ENCODE results near the gene TMPRSS7.

Gene TMPRSS7

DNA sequence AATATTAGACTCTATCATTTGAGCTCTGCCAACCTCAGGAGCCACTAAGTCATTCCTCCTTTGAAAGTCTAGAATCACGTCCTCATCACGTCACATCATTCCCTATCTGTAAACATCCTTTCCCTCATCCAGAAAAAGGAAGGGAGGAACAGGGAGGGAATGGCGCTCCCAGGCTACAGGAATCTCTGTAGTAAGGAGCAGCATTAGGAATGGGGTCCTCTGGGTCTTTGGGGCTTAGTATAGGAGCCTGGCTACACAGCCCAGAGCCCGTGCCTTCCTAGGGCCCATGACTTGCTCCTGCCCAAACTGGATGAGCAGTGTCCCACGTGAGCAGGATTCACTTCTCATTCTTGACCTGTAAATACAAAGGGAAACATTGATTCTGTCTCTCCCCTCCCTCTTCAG, 34.2 kb upstream of the TMPRSS7 start:
- TF ChIP-seq, protein P1, sequence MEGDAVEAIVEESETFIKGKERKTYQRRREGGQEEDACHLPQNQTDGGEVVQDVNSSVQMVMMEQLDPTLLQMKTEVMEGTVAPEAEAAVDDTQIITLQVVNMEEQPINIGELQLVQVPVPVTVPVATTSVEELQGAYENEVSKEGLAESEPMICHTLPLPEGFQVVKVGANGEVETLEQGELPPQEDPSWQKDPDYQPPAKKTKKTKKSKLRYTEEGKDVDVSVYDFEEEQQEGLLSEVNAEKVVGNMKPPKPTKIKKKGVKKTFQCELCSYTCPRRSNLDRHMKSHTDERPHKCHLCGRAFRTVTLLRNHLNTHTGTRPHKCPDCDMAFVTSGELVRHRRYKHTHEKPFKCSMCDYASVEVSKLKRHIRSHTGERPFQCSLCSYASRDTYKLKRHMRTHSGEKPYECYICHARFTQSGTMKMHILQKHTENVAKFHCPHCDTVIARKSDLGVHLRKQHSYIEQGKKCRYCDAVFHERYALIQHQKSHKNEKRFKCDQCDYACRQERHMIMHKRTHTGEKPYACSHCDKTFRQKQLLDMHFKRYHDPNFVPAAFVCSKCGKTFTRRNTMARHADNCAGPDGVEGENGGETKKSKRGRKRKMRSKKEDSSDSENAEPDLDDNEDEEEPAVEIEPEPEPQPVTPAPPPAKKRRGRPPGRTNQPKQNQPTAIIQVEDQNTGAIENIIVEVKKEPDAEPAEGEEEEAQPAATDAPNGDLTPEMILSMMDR (conservative IDR thresholded peaks at IDR 0.05) = no peak
- no peak overlapping the region for H3K27ac ChIP-seq

DNA sequence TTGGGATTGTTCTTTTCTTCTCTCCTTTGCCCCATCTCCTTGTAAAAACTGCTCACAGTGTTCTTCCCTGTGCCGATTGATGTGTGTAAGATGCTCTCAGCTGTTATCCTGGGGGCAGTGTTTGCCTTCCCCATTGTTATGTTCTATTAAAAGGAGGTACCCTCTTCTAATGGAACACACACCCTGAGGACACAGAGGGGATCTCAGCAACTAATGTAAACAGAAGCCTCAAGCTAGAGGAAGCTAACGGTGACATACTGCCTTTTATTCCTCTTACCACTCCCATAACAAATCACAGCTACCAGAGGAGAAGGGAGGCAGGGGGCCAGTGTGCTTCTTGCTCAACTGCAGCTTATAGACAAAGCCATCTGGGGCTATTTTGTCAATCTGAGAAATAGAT, 33.6 kb upstream of the TMPRSS7 start:
- TF ChIP-seq, protein P1 (conservative IDR thresholded peaks at IDR 0.05) = no peak
- no peak overlapping the region for H3K27ac ChIP-seq

DNA sequence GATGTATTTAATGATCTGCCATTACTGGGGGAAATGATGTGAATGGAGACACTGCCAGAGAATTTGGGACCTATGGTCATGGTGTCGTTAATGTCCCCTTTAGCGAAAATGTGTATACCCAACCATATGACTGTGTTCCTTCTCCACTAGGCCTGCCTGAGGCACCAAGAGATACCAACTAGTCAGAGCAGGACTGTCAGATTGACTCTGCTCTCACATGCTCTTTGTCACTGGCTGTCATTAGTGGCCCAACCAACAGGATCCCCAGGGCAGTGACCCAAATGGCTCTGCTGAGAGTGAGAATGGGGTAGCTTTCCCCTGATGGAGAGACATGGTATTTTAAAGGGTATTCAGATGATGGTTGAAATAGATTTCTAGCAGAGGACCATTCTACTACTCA, 33.0 kb upstream of the TMPRSS7 start:
- TF ChIP-seq, protein P1 (conservative IDR thresholded peaks at IDR 0.05) = no peak

DNA sequence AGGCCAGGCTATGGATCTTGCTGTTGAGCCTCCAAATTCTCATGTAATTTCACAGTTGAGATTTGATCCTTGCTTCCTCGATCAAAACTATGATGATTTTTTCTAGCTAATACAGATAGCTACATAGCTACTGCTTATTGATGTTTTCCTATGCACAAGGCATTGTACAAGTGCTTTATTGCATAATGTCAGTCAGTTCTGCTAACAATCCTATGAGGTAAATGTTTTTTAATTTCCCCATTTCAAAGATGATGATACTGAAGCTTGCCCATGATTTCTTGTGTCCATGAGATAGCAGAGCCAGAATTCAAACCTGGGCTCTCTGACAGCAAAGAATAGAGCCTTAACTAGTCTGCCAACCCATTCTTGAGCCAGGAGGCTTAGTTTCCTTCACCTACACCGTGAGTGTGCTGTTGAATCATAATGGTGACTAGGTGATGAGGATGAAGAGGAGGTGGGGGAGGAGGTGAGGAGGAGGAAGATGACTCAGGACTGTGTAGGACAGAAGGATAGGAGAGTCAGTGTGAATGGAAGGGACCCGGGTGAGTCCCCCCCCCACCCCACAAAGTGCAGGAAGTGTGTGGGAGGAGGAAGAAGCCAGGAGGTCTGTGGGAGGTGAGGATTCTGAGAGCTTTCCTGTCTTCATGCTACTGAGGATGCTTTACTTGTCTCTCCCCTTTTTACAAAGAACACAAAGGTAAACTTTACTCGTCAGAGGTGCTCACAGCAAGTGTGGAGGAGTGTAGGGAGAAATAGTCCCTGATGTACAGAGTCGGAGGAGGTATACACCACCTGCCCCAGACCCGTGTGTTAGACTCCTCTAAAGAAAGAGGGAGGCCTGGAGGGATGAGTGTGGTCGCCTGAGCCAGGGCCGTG, 32.2 kb upstream of the TMPRSS7 start:
- no peak overlapping the region for H3K27ac ChIP-seq
- TF ChIP-seq, protein P1 (conservative IDR thresholded peaks at IDR 0.05) = no peak

More for the DNA sequence above, 33.0 kb upstream of the TMPRSS7 start:
- no peak overlapping the region for H3K27ac ChIP-seq

DNA sequence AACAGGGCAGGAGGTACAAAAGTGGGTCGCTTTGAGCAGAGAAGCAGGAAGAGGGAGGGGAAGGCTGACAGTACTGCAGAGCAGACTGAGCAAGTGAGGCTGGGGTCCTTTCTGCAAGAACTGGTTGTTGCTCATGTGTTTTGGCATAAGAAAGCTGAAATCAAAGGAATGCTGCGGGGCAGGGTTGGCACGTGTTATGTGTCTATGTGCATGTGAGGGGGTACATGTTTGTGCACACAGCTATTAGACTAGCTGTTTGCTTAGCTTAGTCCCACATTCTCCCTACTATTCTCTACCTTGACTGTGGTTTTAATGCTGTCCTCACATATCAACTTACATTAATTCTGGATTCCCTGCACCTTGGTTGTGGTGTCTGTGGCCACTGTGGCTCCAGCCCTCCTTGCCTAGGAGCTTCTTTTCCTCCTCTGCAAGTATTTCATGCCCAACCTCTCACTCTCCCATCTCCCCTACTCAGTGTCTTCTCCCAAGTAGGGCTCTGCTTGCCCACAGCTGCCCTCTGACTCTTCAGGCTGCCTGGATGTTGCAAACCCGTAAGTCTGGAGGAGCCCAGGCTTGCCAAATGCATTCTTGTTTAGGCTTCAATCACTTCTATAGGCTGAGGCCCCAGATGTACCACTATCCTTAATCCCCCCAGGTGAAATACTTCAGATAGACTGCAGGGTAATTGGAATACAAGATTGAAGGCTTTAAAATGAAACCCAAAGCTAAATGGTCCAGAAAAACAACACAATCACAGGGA, 31.0 kb upstream of the TMPRSS7 start:
- TF ChIP-seq, protein P1 (conservative IDR thresholded peaks at IDR 0.05) = no peak
- H3K27ac ChIP-seq = no peak overlapping the region

DNA sequence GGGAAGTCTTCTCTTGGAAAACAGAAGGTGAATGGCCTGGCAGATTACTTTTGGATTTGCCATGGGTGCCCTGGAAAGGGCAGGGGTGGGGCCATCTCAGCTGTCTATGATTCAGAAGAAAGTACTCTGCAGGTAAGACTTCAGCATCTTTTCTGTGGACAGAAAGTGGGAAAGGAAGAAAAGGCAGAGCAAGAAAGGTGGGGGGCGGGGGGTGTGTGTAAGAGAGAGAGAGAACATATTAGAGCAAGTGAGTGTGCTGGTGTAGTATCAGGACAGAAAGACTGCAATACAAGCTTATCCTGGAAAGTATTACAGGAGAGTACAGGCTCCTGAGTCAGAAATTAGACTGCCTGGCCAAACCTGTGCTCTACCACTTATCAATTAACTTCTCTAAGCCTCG, 30.3 kb upstream of the TMPRSS7 start:
- H3K27ac ChIP-seq = no peak overlapping the region
- TF ChIP-seq, protein P1 (conservative IDR thresholded peaks at IDR 0.05) = no peak

DNA sequence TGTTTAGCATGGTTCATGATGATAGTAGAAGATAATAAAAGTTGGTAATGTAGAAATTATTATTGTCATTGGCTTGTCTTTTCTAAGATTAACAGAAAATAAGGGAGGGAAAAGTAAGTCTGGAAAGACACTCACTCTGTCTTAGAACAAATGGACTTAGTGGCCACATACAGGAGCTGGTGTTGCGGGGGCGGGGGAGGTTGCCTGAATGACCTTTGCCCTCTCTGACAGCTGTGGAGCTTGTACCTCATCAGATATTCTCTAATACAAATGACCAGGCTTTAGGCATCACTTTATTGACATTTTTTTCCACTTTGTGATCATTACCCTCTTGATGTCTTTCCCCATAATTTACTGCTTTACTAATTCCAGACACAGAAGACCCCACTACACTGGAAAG, 29.9 kb upstream of the TMPRSS7 start:
- no peak overlapping the region for H3K27ac ChIP-seq
- TF ChIP-seq, protein P1 (conservative IDR thresholded peaks at IDR 0.05) = no peak

Data from VCaP (cell line).